NOMO-1 treated with DMSO at 0.1 percent for 48 hours (cell line): Measurements from ENCODE around the gene TRAF6.
"Not testable (repeated sequence)": the region's sequence is repeated elsewhere in the genome, so short reads cannot be mapped to it uniquely, and the experiment has no call there.

ENCODE experiments used
- DNase-seq: peaks from one replicate; lab custom pipeline; 2025; ENCODE audit not compliant: unreplicated experiment; lab: John Stamatoyannopoulos, UW

TRAF6 gene

GRCh38 chr11:36509694-36510593 is at the start of gene TRAF6:
Gene TRAF6 (minus strand): TSS chr11:36510272. CDS start chr11:36501515, 8,757 bp downstream.
- peak; percentile 82 for DNase-seq

- DNase-seq, result peak; percentile 5
Observed at GRCh38 chr11:36558571-36559413, 48.7 kb upstream of the TRAF6 start.

DNA sequence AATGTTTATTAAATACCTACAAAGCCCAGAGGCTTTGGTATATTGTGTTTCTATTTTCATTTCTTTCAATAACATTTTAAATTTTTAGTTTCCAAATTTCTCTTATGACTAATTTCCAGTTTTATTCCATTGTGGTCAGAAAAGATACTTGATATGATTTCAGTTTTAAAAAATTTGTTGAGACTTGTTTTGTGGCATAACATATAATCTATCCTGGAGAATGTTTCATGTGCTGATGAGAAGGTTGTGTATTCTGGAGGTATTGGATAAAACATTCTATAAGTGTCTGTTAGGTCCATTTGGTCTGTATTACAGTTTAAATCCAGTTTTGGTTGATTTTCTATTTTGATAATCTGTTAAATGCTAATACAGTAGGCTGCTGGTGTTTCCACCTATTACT is 47.9 kb upstream of the TRAF6 start:
- no peak for DNase-seq

DNA sequence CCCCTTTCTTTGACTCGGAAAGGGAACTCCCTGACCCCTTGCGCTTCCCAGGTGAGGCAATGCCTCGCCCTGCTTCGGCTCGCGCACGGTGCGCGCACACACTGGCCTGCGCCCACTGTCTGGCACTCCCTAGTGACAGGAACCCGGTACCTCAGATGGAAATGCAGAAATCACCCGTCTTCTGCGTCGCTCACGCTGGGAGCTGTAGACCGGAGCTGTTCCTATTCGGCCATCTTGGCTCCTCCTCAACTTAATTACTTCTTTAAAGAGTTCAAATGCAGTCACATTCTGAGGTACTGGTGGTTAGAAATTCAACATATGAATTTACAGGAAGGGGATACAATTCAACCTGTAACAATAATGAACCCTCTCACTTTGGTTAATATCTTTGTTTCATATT is 47.3 kb upstream of the TRAF6 start:
- not testable (repeated sequence) for DNase-seq

GRCh38 chr11:36550385-36551115 is 40.5 kb upstream of the TRAF6 start:
- DNase-seq, result no peak

GRCh38 chr11:36540998-36541397 is 30.9 kb upstream of the TRAF6 start:
- DNase-seq, result peak; percentile 42

DNA sequence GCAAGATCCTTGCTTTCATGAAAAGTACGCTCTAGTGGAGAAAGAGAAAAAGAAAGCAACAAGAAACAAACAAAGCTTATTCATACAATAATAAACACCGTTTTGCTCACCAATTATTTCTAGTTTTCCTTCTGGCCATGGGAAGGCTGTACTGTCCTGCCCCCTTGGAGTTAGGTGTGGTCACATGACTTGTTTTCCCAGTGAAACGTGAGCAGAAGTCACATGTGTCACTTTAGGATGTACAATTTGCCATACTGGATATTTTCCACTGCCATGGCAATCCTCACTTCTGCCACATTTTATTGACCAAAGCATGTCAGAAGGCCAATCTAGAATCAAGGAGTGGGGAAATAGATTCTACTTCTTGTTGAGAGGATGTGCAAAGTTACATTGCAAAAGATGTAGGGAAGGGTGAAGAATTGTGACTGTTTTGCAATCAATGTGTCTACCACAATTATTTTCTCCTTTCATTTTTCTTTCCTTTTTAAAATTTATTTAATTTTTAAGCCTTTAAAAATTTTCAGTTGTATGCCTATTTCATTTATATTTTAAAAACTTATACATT is 24.3 kb upstream of the TRAF6 start:
- DNase-seq, result peak; percentile 5

DNA sequence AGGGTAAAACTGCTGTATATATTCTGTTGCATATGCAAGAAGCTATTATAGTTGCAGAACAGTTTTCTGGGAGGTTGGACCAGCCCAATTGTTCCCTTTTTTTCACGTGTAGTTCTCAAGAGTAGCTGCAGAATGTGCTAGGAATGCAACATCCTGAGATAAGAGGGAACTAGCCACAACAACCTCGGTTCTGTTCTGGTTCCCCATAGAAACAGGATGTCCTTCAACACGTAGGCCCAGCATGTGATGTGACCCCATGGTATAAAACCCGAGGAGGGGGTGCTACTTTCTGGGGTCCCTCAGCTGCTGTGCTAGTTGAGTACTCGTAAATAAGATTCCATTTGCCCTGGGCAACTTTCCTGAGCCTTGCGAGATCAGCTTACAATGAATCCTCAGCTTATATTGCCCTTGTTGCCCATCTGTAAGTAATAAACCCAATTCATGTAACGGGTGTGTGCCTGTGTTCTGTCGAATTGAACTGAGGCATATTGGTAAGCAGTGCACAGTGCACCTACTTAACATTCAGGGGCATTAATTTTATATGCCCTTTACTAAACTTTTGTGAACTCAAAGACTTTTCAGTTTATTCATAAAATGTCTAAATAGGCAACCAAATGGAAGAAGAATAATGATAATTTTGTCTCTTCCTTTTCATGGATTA is 23.0 kb upstream of the TRAF6 start:
- peak; percentile 18 for DNase-seq

DNA sequence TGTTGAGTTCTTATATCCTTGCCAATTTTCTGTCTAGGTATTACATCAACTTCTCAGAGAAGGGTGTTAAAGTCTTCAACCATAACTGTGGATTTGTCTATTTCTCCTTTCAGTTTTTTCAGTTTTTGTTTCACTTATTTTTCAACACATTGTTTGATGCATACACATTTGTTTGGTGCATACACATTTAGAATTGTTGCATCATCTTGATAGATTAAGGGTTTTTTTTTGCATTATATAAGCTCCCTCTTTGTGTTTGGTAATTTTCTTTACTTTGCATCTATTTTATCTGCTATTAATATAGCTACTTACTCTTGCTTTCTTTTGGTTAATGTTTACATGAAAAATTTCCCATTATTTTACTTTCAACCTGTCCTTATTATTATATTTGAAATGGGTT is 20.8 kb upstream of the TRAF6 start:
- DNase-seq, result no peak

GRCh38 chr11:36513965-36514364 is 3.9 kb upstream of the TRAF6 start:
- DNase-seq, result no peak

GRCh38 chr11:36512016-36512415 is 1.9 kb upstream of the TRAF6 start:
- no peak for DNase-seq

DNA sequence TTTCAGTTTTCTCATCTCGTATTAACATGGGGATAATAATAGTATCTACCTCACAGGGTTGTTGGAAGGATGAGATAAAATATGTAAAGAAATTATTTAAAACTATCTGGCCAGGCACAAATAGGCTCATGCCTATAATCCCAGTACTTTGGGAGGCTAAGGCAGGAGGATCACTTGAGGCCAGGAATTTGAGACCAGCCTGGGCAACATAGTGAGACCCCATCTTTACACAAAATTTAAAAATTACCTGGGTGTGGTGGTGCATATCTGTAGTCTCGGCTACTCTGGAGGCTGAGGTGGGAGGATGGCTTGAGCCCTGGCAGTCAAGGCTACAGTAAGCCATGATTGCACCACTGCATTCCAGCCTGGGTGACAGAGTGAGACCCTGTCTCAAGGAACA is 990 bp upstream of the TRAF6 start:
- DNase-seq, result not testable (repeated sequence)

GRCh38 chr11:36510594-36510942 is 496 bp upstream of the TRAF6 start:
- no peak for DNase-seq

- peak; percentile 31 for DNase-seq
Observed at GRCh38 chr11:36509201-36509639, 852 bp downstream of the TRAF6 start.

GRCh38 chr11:36508743-36509142 is 1.3 kb downstream of the TRAF6 start:
- no peak for DNase-seq

GRCh38 chr11:36507824-36508489 is 2.1 kb downstream of the TRAF6 start:
- DNase-seq, result peak; percentile 6

- no peak for DNase-seq
Observed at GRCh38 chr11:36501236-36501635, 8.8 kb downstream of the TRAF6 start.

GRCh38 chr11:36500315-36500721 is 9.8 kb downstream of the TRAF6 start:
- peak; percentile 93 for DNase-seq

- no peak for DNase-seq
Observed at GRCh38 chr11:36499315-36499714, 10.8 kb downstream of the TRAF6 start.

- DNase-seq, result no peak
Observed at GRCh38 chr11:36498721-36499120, 11.4 kb downstream of the TRAF6 start.
